Measurements from ENCODE around the gene PLA2G2C. TPM values are rescaled to one million over a fixed set of nuclear protein-coding genes. Genes with fewer than 3 reads are reported as not detected.
"Not testable (repeated sequence)": the region's sequence is repeated elsewhere in the genome, so short reads cannot be mapped to it uniquely, and the experiment has no call there.

The PLA2G2C gene
- total RNA-seq, 1 donor from 2014 or later = 0.65 TPM

GRCh38 chr1:20219053-20219452 is 32.7 kb upstream of the PLA2G2C start:
- H3K4me1 Mint-ChIP-seq (ENCODE audit: low read depth); H3K27ac Mint-ChIP-seq; H3K9me3 Mint-ChIP-seq; H3K36me3 Mint-ChIP-seq (ENCODE audit: low read depth); DNase-seq (ENCODE audit: low spot score); H3K4me3 Mint-ChIP-seq: not testable (repeated sequence)
- intact Hi-C loops (cut with micrococcal nuclease) = loop anchor here (10.0 kb wide), 2 partner anchors 156 to 426 kb away; no protein-coding TSS in a partner anchor
- peaks cover 40% of the 10 kb centered on the region for H3K27me3 Mint-ChIP-seq (ENCODE audit: insufficient read depth)

GRCh38 chr1:20216574-20216973 is 30.3 kb upstream of the PLA2G2C start:
- Mint-ChIP-seq H3K4me1 (ENCODE audit: low read depth) (no peaks in the 10 kb centered on the region), H3K9me3 (no peaks in the 10 kb centered on the region), H3K36me3 (ENCODE audit: low read depth) (no peaks in the 10 kb centered on the region), H3K27me3 (ENCODE audit: insufficient read depth) (peaks cover 44% of the 10 kb centered on the region), H3K4me3 (no peak overlapping the region), H3K27ac (no peak overlapping the region)
- DNase-seq (ENCODE audit: low spot score) = no peak
- intact Hi-C loops (cut with micrococcal nuclease) = loop anchor here (1.0 to 10.0 kb wide), 3 partner anchors 158 to 428 kb away; no protein-coding TSS in a partner anchor

GRCh38 chr1:20215716-20216115 is 29.4 kb upstream of the PLA2G2C start:
- Mint-ChIP-seq H3K27me3 (ENCODE audit: insufficient read depth) (peaks cover 50% of the 10 kb centered on the region), H3K4me3 (no peak overlapping the region), H3K36me3 (ENCODE audit: low read depth) (no peaks in the 10 kb centered on the region), H3K27ac (no peak overlapping the region), H3K4me1 (ENCODE audit: low read depth) (no peaks in the 10 kb centered on the region), H3K9me3 (no peaks in the 10 kb centered on the region)
- no peak for DNase-seq (ENCODE audit: low spot score)
- intact Hi-C loops (cut with micrococcal nuclease) = loop anchor here (1.0 to 10.0 kb wide), 3 partner anchors 159 to 429 kb away; no protein-coding TSS in a partner anchor

- no peak overlapping the region for H3K4me3 Mint-ChIP-seq
Measured at GRCh38 chr1:20212685-20213331, 26.5 kb upstream of the PLA2G2C start.

GRCh38 chr1:20212085-20212684 is 25.9 kb upstream of the PLA2G2C start:
- H3K4me3 Mint-ChIP-seq = no peak overlapping the region
- intact Hi-C loops (cut with micrococcal nuclease) = loop anchor here (1.0 to 10.0 kb wide), 3 partner anchors 163 to 433 kb away; no protein-coding TSS in a partner anchor
- H3K27me3 Mint-ChIP-seq (ENCODE audit: insufficient read depth) = peaks cover 41% of the 10 kb centered on the region
- no peaks in the 10 kb centered on the region for H3K36me3 Mint-ChIP-seq (ENCODE audit: low read depth)
- H3K27ac Mint-ChIP-seq = no peak overlapping the region
- no peak for DNase-seq (ENCODE audit: low spot score)
- H3K9me3 Mint-ChIP-seq = no peaks in the 10 kb centered on the region
- peaks cover 6% of the 10 kb centered on the region for H3K4me1 Mint-ChIP-seq (ENCODE audit: low read depth)

More at GRCh38 chr1:20212685-20213331, 26.5 kb upstream of the PLA2G2C start:
- intact Hi-C loops (cut with micrococcal nuclease) = loop anchor here (1.0 to 10.0 kb wide), 4 partner anchors 162 to 432 kb away; no protein-coding TSS in a partner anchor
- Mint-ChIP-seq H3K27ac (no peak overlapping the region), H3K4me1 (ENCODE audit: low read depth) (peaks cover 6% of the 10 kb centered on the region), H3K27me3 (ENCODE audit: insufficient read depth) (peaks cover 44% of the 10 kb centered on the region), H3K9me3 (no peaks in the 10 kb centered on the region), H3K36me3 (ENCODE audit: low read depth) (no peaks in the 10 kb centered on the region)
- peak; percentile 42 for DNase-seq (ENCODE audit: low spot score)

GRCh38 chr1:20211511-20211931 is 25.2 kb upstream of the PLA2G2C start:
- Mint-ChIP-seq H3K27me3 (ENCODE audit: insufficient read depth) (peaks cover 41% of the 10 kb centered on the region), H3K4me3 (no peak overlapping the region), H3K36me3 (ENCODE audit: low read depth) (no peaks in the 10 kb centered on the region), H3K4me1 (ENCODE audit: low read depth) (peaks cover 6% of the 10 kb centered on the region), H3K27ac (no peak overlapping the region), H3K9me3 (no peaks in the 10 kb centered on the region)
- DNase-seq (ENCODE audit: low spot score) = no peak
- intact Hi-C loops (cut with micrococcal nuclease) = loop anchor here (10.0 kb wide), 2 partner anchors 163 to 433 kb away; no protein-coding TSS in a partner anchor

- Mint-ChIP-seq H3K36me3 (ENCODE audit: low read depth) (no peaks in the 10 kb centered on the region), H3K27me3 (ENCODE audit: insufficient read depth) (peaks cover 41% of the 10 kb centered on the region), H3K4me3 (no peak overlapping the region), H3K27ac (no peak overlapping the region), H3K9me3 (no peaks in the 10 kb centered on the region), H3K4me1 (ENCODE audit: low read depth) (peaks cover 6% of the 10 kb centered on the region)
- intact Hi-C loops (cut with micrococcal nuclease) = loop anchor here (10.0 kb wide), 2 partner anchors 164 to 434 kb away; no protein-coding TSS in a partner anchor
- no peak for DNase-seq (ENCODE audit: low spot score)
Measured at GRCh38 chr1:20210736-20211460, 24.6 kb upstream of the PLA2G2C start.

GRCh38 chr1:20209471-20209870 is 23.2 kb upstream of the PLA2G2C start:
- Mint-ChIP-seq H3K4me3 (no peak overlapping the region), H3K9me3 (no peaks in the 10 kb centered on the region), H3K4me1 (ENCODE audit: low read depth) (peaks cover 6% of the 10 kb centered on the region), H3K27ac (no peak overlapping the region), H3K36me3 (ENCODE audit: low read depth) (no peaks in the 10 kb centered on the region), H3K27me3 (ENCODE audit: insufficient read depth) (peaks cover 32% of the 10 kb centered on the region)
- intact Hi-C loops (cut with micrococcal nuclease) = no loop called here
- DNase-seq (ENCODE audit: low spot score) = no peak

GRCh38 chr1:20207546-20207945 is 21.2 kb upstream of the PLA2G2C start:
- Mint-ChIP-seq H3K9me3 (no peaks in the 10 kb centered on the region), H3K36me3 (ENCODE audit: low read depth) (no peaks in the 10 kb centered on the region), H3K27me3 (ENCODE audit: insufficient read depth) (peaks cover 21% of the 10 kb centered on the region), H3K27ac (no peak overlapping the region), H3K4me3 (no peak overlapping the region), H3K4me1 (ENCODE audit: low read depth) (peaks cover 6% of the 10 kb centered on the region)
- no peak for DNase-seq (ENCODE audit: low spot score)
- intact Hi-C loops (cut with micrococcal nuclease) = no loop called here

- no peaks in the 10 kb centered on the region for H3K4me1 Mint-ChIP-seq (ENCODE audit: low read depth)
- intact Hi-C loops (cut with micrococcal nuclease) = no loop called here
- H3K9me3 Mint-ChIP-seq = no peaks in the 10 kb centered on the region
- no peak for DNase-seq (ENCODE audit: low spot score)
- no peaks in the 10 kb centered on the region for H3K36me3 Mint-ChIP-seq (ENCODE audit: low read depth)
- no peak overlapping the region for H3K27ac Mint-ChIP-seq
- no peak overlapping the region for H3K4me3 Mint-ChIP-seq
- H3K27me3 Mint-ChIP-seq (ENCODE audit: insufficient read depth) = peaks cover 23% of the 10 kb centered on the region
Measured at GRCh38 chr1:20202166-20202565, 15.8 kb upstream of the PLA2G2C start.

GRCh38 chr1:20200966-20201365 is 14.6 kb upstream of the PLA2G2C start:
- no peaks in the 10 kb centered on the region for H3K9me3 Mint-ChIP-seq

GRCh38 chr1:20199840-20200239 is 13.5 kb upstream of the PLA2G2C start:
- Mint-ChIP-seq H3K4me1 (ENCODE audit: low read depth) (peaks cover 6% of the 10 kb centered on the region), H3K4me3 (no peak overlapping the region), H3K9me3 (no peaks in the 10 kb centered on the region), H3K27me3 (ENCODE audit: insufficient read depth) (peaks cover 29% of the 10 kb centered on the region), H3K27ac (no peak overlapping the region), H3K36me3 (ENCODE audit: low read depth) (peaks cover 2% of the 10 kb centered on the region)
- intact Hi-C loops (cut with micrococcal nuclease) = no loop called here
- no peak for DNase-seq (ENCODE audit: low spot score)

More at GRCh38 chr1:20200966-20201365, 14.6 kb upstream of the PLA2G2C start:
- Mint-ChIP-seq H3K27ac (no peak overlapping the region), H3K27me3 (ENCODE audit: insufficient read depth) (peaks cover 24% of the 10 kb centered on the region), H3K4me1 (ENCODE audit: low read depth) (no peaks in the 10 kb centered on the region), H3K4me3 (no peak overlapping the region), H3K36me3 (ENCODE audit: low read depth) (no peaks in the 10 kb centered on the region)
- no peak for DNase-seq (ENCODE audit: low spot score)
- intact Hi-C loops (cut with micrococcal nuclease) = no loop called here

- Mint-ChIP-seq H3K27ac (no peak overlapping the region), H3K9me3 (no peaks in the 10 kb centered on the region), H3K27me3 (ENCODE audit: insufficient read depth) (peaks cover 30% of the 10 kb centered on the region), H3K4me1 (ENCODE audit: low read depth) (peaks cover 10% of the 10 kb centered on the region), H3K4me3 (no peak overlapping the region), H3K36me3 (ENCODE audit: low read depth) (peaks cover 2% of the 10 kb centered on the region)
- no peak for DNase-seq (ENCODE audit: low spot score)
- intact Hi-C loops (cut with micrococcal nuclease) = no loop called here
Measured at GRCh38 chr1:20199403-20199802, 13.1 kb upstream of the PLA2G2C start.
